PFSK-1 (cell line): ENCODE data around the gene RHNO1.

Source experiments
- FOXP2 ChIP-seq: optimal IDR thresholded peaks from 2 replicates; pipeline ENCODE3; 2011; ENCODE audit warnings: borderline replicate concordance, control low read depth, inconsistent platforms; ENCODE audit not compliant: insufficient read depth; ENCODE audit errors: extremely low read length, extremely low read depth
- POLR2AphosphoS5 ChIP-seq: IDR thresholded peaks from 2 replicates; pipeline ENCODE4 v1.6.1; 2012; ENCODE audit warnings: low read depth, mild to moderate bottlenecking, control low read depth, low read length, moderate library complexity
- SIN3A ChIP-seq: IDR thresholded peaks from 2 replicates; pipeline ENCODE4 v1.6.1; 2012; ENCODE audit warnings: mild to moderate bottlenecking, low read length, moderate library complexity, borderline replicate concordance; ENCODE audit not compliant: insufficient read depth
- TAF1 ChIP-seq: IDR thresholded peaks from 2 replicates; pipeline ENCODE4 v1.6.1; 2012; ENCODE audit warnings: low read length, control low read depth, borderline replicate concordance; ENCODE audit not compliant: insufficient read depth
- TF ChIP-seq, protein P1 (sequence below), 2 experiments: IDR thresholded peaks; 2 replicates each; pipeline versions ENCODE4 v1.6.1 to v1.8.0; 2011 to 2012; ENCODE audit warnings: low read depth in 2 of 2, low read length in 2 of 2, control low read depth in 1 of 2, inconsistent platforms in 1 of 2, mild to moderate bottlenecking in 1 of 2, moderate library complexity in 1 of 2; ENCODE audit not compliant: insufficient read depth in 1 of 2

RHNO1 gene

DNA sequence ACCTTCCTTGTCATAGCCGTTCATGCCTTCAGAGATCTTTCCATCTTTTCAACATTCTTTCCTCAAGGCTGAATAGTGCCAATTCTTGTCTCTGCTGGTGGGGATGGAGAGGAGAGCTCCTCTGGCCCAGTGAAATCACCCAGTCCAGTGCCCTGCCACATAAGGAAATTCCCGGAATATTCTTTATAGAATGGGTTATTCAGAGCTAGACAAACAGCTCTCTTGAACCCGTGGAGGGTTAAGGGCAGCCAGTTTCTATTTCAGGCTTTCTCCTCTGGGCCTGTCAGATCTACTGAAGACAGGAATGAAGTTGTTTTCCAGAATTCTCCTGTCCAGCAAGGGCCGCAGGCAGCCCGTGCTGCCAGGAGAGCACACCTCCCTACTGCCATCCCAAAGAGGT lies 34.1 kb upstream of the RHNO1 start:
- TF ChIP-seq SIN3A: no peak
- TF ChIP-seq FOXP2: no peak

DNA sequence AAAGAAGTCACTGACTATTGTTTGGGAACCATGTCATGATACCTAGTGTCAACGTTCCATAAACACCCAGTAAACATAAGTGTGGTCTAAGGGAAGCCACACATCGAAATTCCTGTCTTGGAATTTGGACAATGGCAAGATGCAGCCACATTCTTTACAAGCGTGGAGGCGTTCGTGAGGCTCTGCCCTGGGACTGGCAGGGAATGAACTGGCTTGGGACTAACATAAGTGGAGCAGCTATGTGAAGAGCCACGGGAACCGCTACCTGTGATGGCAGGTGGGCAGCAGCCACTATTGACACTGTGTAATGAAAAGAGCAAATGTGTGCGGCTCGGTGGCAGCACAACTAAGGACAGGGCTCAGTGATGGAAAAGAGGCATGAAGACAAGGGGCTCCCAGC lies 32.2 kb upstream of the RHNO1 start:
- TF ChIP-seq, protein P1, sequence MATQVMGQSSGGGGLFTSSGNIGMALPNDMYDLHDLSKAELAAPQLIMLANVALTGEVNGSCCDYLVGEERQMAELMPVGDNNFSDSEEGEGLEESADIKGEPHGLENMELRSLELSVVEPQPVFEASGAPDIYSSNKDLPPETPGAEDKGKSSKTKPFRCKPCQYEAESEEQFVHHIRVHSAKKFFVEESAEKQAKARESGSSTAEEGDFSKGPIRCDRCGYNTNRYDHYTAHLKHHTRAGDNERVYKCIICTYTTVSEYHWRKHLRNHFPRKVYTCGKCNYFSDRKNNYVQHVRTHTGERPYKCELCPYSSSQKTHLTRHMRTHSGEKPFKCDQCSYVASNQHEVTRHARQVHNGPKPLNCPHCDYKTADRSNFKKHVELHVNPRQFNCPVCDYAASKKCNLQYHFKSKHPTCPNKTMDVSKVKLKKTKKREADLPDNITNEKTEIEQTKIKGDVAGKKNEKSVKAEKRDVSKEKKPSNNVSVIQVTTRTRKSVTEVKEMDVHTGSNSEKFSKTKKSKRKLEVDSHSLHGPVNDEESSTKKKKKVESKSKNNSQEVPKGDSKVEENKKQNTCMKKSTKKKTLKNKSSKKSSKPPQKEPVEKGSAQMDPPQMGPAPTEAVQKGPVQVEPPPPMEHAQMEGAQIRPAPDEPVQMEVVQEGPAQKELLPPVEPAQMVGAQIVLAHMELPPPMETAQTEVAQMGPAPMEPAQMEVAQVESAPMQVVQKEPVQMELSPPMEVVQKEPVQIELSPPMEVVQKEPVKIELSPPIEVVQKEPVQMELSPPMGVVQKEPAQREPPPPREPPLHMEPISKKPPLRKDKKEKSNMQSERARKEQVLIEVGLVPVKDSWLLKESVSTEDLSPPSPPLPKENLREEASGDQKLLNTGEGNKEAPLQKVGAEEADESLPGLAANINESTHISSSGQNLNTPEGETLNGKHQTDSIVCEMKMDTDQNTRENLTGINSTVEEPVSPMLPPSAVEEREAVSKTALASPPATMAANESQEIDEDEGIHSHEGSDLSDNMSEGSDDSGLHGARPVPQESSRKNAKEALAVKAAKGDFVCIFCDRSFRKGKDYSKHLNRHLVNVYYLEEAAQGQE (IDR thresholded peaks at IDR 0.05; ENCODE audit: insufficient read depth in 1 of 2, low read depth in 2 of 2, low read length in 2 of 2): no peak
- TF ChIP-seq SIN3A (no peak), POLR2AphosphoS5 (no peak), FOXP2 (no peak), TAF1 (no peak)

DNA sequence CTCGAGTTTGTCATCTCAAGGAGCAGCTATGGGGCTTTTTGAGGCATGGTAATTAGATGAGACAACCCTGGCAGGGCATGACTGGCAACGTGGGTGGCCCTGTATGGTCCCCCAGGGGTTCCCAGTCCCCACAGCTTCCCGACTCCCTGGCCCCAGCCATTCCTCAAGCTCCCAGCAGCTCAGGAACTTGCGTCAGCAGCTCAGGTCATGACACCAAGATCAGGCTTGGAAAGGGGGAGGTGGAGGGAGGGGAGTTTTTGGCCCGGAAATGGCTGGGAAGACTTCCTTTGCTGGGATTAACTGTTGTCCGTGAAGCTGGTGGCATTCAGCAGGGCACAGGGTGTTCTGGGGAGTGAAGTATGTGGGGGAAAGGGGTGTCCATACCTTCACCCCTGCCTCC lies 31.7 kb upstream of the RHNO1 start:
- TF ChIP-seq, protein P1 (IDR thresholded peaks at IDR 0.05; ENCODE audit: insufficient read depth in 1 of 2, low read depth in 2 of 2, low read length in 2 of 2): no peak
- TF ChIP-seq FOXP2: peak; percentile 30

DNA sequence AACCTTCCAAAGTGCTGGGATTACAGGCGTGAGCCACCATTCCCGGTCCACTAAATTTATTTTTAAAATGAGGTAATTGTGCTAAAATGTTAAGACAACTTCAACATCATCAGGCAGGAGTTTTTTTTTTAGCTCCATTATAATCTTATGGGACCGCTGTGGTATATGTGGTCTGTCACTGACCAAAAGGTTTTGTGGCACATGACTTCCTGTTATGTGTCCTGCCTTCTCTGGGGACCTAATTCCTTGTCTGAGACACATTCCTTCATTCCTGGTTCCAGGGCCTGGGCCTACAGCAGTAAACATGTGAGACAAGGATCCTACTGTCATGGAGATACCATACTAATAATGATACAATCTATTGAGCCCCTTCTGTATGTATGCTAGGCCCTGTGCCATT lies 25.1 kb upstream of the RHNO1 start:
- no peak for TF ChIP-seq POLR2AphosphoS5
- TF ChIP-seq FOXP2: no peak
- no peak for TF ChIP-seq SIN3A
- TF ChIP-seq TAF1: no peak
- TF ChIP-seq, protein P1 (IDR thresholded peaks at IDR 0.05; ENCODE audit: insufficient read depth in 1 of 2, low read depth in 2 of 2, low read length in 2 of 2): no peak

DNA sequence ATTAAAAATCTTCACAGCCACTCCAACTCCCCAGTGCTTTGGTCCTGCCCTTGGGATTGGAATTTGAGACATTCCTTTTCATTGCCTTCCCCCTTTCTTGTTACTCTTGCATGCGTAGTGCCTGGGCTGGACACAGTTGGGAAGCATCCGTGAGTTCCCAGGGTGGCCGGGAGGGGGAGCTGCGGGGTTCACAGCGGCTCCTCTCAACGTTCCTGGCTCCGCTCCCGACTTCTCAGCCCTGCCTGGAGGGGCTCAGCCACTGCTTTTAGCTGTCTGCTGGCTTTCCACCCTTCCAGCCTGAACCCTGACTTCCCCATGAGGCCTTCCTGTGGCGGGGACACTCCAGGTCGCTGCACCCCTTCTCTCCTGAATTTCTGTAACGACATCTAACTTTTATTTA lies 23.4 kb upstream of the RHNO1 start:
- TF ChIP-seq FOXP2 (no peak), TAF1 (no peak), POLR2AphosphoS5 (no peak), SIN3A (no peak)
- TF ChIP-seq, protein P1 (IDR thresholded peaks at IDR 0.05; ENCODE audit: insufficient read depth in 1 of 2, low read depth in 2 of 2, low read length in 2 of 2): no peak
